8988T (cell line): ENCODE data around the gene KLF14.
"Not testable (repeated sequence)": the region's sequence is repeated elsewhere in the genome, so short reads cannot be mapped to it uniquely, and the experiment has no call there.

Experiments used
- DNase-seq: peaks from one replicate; pipeline ENCODE4 v3.0.0; 2011

The KLF14 gene

GRCh38 chr7:130712416-130712815 lies 21.6 kb downstream of the KLF14 start:
- DNase-seq = no peak

DNA sequence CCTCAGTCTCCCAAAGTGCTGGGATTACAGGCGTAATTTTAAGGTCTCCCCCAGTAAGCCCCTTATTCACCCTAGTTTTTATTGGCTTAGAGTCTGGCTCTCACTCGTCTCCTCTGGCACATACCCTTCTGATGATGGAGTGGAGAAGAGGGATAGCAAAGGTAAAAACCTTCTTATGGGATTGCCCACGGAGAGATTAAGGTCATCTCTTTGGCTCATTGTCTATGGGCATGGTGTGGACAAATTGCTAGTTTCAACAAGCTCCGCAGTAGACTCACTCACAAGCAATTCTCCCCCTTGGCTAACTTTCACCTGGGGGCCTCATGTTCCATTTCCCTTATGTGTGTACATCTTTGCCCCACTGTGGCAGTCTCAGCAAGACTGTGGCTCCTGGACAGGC lies 25.2 kb downstream of the KLF14 start:
- DNase-seq = no peak

DNA sequence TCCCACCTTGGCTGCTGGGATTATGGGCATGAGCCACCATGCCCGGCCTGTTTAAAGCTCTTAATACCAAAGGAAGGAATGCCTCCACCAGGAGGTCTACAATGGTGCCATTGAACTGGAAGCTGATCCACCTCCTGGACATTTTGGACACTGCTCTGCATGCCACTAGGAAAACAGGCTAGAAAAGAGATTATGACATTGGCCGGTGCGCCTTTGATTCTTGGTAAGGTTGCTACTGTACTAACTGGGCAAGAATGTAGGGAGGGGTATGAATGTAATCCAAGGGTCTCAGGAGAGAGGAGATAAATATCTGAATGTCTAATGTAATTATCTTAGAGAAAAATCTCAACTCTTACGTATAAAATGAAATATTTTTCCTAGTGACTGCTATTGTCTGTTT lies 26.0 kb downstream of the KLF14 start:
- DNase-seq = no peak

GRCh38 chr7:130703851-130704250 lies 30.2 kb downstream of the KLF14 start:
- no peak for DNase-seq

DNA sequence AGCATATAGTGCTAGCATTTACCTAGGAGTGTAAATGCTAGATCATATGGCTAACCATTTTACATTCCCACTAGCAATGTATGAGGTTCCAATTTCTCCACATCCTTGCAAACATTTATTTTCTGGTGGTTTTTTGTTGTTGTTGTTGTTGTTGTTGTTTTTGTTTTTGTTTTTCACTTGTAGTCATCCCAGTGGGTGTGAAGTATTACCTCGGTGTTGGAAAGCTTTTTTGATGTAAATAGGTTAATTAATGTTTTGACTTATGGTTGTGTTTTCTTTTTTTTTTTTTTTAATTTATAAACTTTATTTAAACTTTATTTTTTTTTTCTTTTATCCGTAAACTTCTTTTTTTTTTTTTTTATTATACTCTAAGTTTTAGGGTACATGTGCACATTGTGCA lies 32.4 kb downstream of the KLF14 start:
- no peak for DNase-seq

DNA sequence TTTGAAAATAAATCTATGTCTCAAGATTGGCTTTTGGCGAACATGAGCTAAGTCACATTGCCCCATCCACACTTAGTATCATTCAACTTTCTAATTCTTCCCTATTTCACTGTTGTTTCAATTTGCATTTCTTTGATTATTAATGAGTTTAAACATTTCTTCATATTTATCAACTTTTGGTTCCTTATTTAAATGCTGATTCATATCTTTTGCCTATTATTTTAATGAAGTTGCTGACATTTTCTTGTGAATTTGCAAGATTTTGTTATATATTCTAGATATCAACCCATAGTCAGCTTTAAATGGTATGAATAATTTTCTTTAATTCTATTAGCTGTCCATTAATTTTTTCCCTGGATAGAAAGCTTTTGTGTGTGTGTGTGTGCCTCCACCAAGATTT lies 33.2 kb downstream of the KLF14 start:
- DNase-seq = no peak

- DNase-seq = no peak
Observed at GRCh38 chr7:130699686-130700085, 34.3 kb downstream of the KLF14 start.

- DNase-seq = no peak
Observed at GRCh38 chr7:130697820-130698219, 36.2 kb downstream of the KLF14 start.

DNA sequence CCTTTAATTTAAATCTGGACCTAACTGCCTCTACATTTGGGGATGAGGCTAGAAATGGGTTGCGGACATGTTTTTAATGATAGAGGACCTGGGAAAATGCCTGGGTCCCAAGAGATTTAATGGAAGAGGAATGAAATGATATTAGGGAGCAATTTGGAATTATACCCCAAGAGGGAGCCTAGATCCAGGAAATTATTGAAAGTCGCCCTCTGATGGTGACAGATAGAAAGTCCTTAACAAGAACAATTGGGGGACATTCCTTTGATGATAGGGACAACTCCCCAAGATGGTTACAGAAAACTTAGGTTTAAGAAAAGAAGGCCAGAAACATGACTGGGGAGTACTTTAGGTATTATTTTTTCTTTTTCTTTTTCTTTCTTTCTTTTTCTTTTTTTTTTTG lies 38.2 kb downstream of the KLF14 start:
- no peak for DNase-seq

DNA sequence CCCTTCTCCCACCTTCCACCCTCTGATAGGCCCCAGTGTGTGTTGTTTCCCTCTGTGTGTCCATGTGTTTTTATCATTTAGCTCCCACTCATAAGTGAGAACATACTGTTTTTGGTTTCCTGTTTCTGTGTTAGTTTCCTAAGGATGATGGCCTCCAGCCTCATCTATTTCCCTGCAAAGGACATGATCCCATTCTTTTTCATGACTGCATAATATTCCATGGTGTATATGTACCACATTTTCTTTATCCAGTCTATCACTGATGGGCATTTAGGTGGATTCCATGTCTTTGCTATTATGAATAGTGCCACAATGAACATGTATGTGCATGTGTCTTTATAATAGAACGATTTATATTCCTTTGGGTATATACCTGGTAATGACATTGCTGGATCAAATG lies 41.6 kb downstream of the KLF14 start:
- not testable (repeated sequence) for DNase-seq

DNA sequence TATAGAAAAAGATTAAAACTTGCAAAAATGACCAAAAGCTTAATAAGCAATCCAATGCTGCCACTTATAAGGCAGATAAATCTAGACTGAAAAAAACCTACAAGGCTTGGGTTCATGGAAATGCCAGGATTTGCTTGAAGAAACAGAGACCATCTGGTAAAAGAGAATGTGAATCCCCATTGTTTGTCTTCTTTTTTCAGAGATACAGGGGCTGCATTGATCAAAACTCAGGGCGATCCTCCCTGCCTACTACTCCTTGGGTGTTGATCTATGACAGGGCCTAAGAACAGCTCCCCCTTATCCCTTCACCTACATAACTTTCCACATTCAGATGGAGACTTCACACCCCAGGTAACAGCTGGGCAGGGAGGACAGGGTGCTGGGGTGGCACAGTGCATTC lies 44.3 kb downstream of the KLF14 start:
- DNase-seq = no peak

DNA sequence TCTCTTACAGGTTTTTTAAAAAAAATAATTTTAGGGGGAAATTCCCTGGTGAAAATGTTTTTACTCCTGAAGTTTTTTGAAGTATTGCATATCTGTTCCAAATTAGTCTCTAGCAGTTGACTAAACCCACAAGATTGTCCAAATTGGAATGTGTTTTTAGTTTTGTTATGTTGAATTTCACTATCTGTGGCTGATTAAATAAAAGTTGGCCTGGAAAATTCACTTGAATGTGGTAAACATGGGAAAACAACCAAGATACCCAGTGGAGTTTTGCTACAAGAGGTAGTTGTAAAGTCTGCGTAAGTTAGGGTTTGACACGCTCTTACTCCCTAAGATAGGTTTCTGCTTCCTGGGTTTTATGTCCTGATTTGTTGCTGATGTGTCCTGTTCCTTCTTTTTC lies 51.0 kb downstream of the KLF14 start:
- no peak for DNase-seq
